Measurements from ENCODE around the gene ARHGAP5. TPM values are rescaled to one million over a fixed set of nuclear protein-coding genes. Genes with fewer than 3 reads are reported as not detected.

Gene ARHGAP5
- total RNA-seq, 1 experiment from 2014 or later = 66.9 TPM

DNA sequence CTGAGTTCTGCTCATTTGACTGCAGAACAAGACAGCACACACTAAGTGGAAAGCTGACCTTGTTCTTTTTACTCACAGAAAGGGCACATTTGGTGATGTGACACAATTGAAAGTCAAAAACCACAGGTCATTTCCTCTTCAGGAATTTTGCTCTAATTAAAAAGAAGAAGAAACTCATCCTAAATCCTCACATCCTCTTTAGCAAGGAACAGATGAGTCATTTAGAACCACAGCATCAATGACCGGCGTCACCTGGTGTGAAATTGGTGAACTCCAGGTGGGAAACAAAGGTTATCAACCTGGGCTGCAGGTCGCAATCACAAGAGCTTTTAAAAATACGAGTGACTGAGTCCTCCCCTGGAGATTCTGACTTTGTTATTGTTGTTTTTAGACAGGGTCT is 128.9 kb downstream of the ARHGAP5 start:
- Mint-ChIP-seq H3K36me3 (no peaks in the 10 kb centered on the region), H3K9me3 (no peaks in the 10 kb centered on the region), H3K4me1 (peaks cover 18% of the 10 kb centered on the region), H3K27me3 (ENCODE audit: low read depth) (peaks cover 15% of the 10 kb centered on the region), H3K4me3 (no peak overlapping the region), H3K27ac (no peak overlapping the region)
- no peak for TF ChIP-seq TEAD1 (CRISPR knock-in tag; IDR thresholded peaks at IDR 0.05)
- no peak for TF ChIP-seq RORB (CRISPR knock-in tag; IDR thresholded peaks at IDR 0.05)
- TF ChIP-seq TEAD4 (CRISPR knock-in tag; IDR thresholded peaks at IDR 0.05) = no peak
- no peak for TF ChIP-seq FOXP1 (CRISPR knock-in tag; IDR thresholded peaks at IDR 0.05; ENCODE audit: borderline replicate concordance)
- TF ChIP-seq, protein P1, sequence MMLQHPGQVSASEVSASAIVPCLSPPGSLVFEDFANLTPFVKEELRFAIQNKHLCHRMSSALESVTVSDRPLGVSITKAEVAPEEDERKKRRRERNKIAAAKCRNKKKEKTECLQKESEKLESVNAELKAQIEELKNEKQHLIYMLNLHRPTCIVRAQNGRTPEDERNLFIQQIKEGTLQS (CRISPR knock-in tag; conservative IDR thresholded peaks at IDR 0.05) = no peak
- TF ChIP-seq ARID4B (CRISPR knock-in tag; IDR thresholded peaks at IDR 0.05; ENCODE audit: borderline replicate concordance) = no peak
- TF ChIP-seq ZBTB21 (CRISPR knock-in tag; IDR thresholded peaks at IDR 0.05; ENCODE audit: borderline replicate concordance) = no peak
- TF ChIP-seq JAZF1 (CRISPR knock-in tag; IDR thresholded peaks at IDR 0.05) = no peak
- TF ChIP-seq TP53 (CRISPR knock-in tag; IDR thresholded peaks at IDR 0.05) = no peak
- TF ChIP-seq, protein P2, sequence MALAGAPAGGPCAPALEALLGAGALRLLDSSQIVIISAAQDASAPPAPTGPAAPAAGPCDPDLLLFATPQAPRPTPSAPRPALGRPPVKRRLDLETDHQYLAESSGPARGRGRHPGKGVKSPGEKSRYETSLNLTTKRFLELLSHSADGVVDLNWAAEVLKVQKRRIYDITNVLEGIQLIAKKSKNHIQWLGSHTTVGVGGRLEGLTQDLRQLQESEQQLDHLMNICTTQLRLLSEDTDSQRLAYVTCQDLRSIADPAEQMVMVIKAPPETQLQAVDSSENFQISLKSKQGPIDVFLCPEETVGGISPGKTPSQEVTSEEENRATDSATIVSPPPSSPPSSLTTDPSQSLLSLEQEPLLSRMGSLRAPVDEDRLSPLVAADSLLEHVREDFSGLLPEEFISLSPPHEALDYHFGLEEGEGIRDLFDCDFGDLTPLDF (CRISPR knock-in tag; IDR thresholded peaks at IDR 0.05) = no peak
- TF ChIP-seq NR3C1 (CRISPR knock-in tag; conservative IDR thresholded peaks at IDR 0.05; ENCODE audit: low read depth) = no peak
- TF ChIP-seq ZNF396 (CRISPR knock-in tag; IDR thresholded peaks at IDR 0.05; ENCODE audit: borderline replicate concordance) = no peak
- TF ChIP-seq, protein P3, sequence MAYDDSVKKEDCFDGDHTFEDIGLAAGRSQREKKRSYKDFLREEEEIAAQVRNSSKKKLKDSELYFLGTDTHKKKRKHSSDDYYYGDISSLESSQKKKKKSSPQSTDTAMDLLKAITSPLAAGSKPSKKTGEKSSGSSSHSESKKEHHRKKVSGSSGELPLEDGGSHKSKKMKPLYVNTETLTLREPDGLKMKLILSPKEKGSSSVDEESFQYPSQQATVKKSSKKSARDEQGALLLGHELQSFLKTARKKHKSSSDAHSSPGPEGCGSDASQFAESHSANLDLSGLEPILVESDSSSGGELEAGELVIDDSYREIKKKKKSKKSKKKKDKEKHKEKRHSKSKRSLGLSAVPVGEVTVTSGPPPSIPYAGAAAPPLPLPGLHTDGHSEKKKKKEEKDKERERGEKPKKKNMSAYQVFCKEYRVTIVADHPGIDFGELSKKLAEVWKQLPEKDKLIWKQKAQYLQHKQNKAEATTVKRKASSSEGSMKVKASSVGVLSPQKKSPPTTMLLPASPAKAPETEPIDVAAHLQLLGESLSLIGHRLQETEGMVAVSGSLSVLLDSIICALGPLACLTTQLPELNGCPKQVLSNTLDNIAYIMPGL (CRISPR knock-in tag; IDR thresholded peaks at IDR 0.05) = no peak
- no peak for TF ChIP-seq E2F4 (CRISPR knock-in tag; IDR thresholded peaks at IDR 0.05; ENCODE audit: borderline replicate concordance, low read depth)
- ATAC-seq (no peak), DNase-seq (ENCODE audit: low spot score) (peak; percentile 25)
- CTCF ChIA-PET = interaction anchor here (0.6 to 1.0 kb wide), 2 partner anchors 132 to 354 kb away, joined by 3 to 4 read pairs; no protein-coding TSS in a partner anchor
- POLR2A ChIA-PET = no interaction called here

GRCh38 chr14:32206552-32206951 is 129.4 kb downstream of the ARHGAP5 start:
- CTCF ChIA-PET = interaction anchor here (0.6 to 1.0 kb wide), 2 partner anchors 133 to 354 kb away, joined by 3 to 4 read pairs; no protein-coding TSS in a partner anchor
- DNase-seq (ENCODE audit: low spot score) = no peak
- peaks cover 17% of the 10 kb centered on the region for H3K4me1 Mint-ChIP-seq
- POLR2A ChIA-PET = no interaction called here
- H3K4me3 Mint-ChIP-seq = no peak overlapping the region
- H3K36me3 Mint-ChIP-seq = no peaks in the 10 kb centered on the region
- no peak overlapping the region for H3K27ac Mint-ChIP-seq
- H3K27me3 Mint-ChIP-seq (ENCODE audit: low read depth) = peaks cover 15% of the 10 kb centered on the region
- TF ChIP-seq MLX (CRISPR knock-in tag; IDR thresholded peaks at IDR 0.05) (no peak), ZNF281 (CRISPR knock-in tag; IDR thresholded peaks at IDR 0.05) (no peak), IRF2 (CRISPR knock-in tag; IDR thresholded peaks at IDR 0.05; ENCODE audit: borderline replicate concordance, low read depth) (no peak), OVOL2 (CRISPR knock-in tag; IDR thresholded peaks at IDR 0.05; ENCODE audit: borderline replicate concordance) (no peak), ETV6 (CRISPR knock-in tag; IDR thresholded peaks at IDR 0.05) (no peak)
- TF ChIP-seq, protein P4, sequence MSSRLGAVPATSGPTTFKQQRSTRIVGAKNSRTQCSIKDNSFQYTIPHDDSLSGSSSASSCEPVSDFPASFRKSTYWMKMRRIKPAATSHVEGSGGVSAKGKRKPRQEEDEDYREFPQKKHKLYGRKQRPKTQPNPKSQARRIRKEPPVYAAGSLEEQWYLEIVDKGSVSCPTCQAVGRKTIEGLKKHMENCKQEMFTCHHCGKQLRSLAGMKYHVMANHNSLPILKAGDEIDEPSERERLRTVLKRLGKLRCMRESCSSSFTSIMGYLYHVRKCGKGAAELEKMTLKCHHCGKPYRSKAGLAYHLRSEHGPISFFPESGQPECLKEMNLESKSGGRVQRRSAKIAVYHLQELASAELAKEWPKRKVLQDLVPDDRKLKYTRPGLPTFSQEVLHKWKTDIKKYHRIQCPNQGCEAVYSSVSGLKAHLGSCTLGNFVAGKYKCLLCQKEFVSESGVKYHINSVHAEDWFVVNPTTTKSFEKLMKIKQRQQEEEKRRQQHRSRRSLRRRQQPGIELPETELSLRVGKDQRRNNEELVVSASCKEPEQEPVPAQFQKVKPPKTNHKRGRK (CRISPR knock-in tag; IDR thresholded peaks at IDR 0.05; ENCODE audit: borderline replicate concordance) = no peak
- no peak for ATAC-seq
- H3K9me3 Mint-ChIP-seq = no peaks in the 10 kb centered on the region
